Measurements from ENCODE around the gene RANBP9.

RANBP9 gene

GRCh38 chr6:13677878-13678254, 33.8 kb downstream of the RANBP9 start:
- no peak for DNase-seq

GRCh38 chr6:13676551-13677156, 35.0 kb downstream of the RANBP9 start:
- DNase-seq: no peak

- no peak for DNase-seq
These were observed 37.0 kb downstream of the RANBP9 start for GRCh38 chr6:13674533-13675190.

GRCh38 chr6:13673825-13674444, 37.7 kb downstream of the RANBP9 start:
- DNase-seq: no peak

- DNase-seq: no peak
These were observed 38.3 kb downstream of the RANBP9 start for GRCh38 chr6:13673368-13673767.

GRCh38 chr6:13672904-13673303, 38.7 kb downstream of the RANBP9 start:
- no peak for DNase-seq

- no peak for DNase-seq
These were observed 40.0 kb downstream of the RANBP9 start for GRCh38 chr6:13671548-13672127.

- no peak for DNase-seq
These were observed 42.2 kb downstream of the RANBP9 start for GRCh38 chr6:13669476-13669875.

- DNase-seq: no peak
These were observed 43.2 kb downstream of the RANBP9 start for GRCh38 chr6:13668291-13668928.

GRCh38 chr6:13667655-13668054, 44.0 kb downstream of the RANBP9 start:
- no peak for DNase-seq

GRCh38 chr6:13666194-13667105, 45.2 kb downstream of the RANBP9 start:
- DNase-seq: no peak

GRCh38 chr6:13664703-13665352, 46.8 kb downstream of the RANBP9 start:
- DNase-seq: no peak

GRCh38 chr6:13663986-13664385, 47.6 kb downstream of the RANBP9 start:
- DNase-seq: no peak

GRCh38 chr6:13662651-13663334, 48.8 kb downstream of the RANBP9 start:
- DNase-seq: no peak

GRCh38 chr6:13661647-13662046, 50.0 kb downstream of the RANBP9 start:
- no peak for DNase-seq

- DNase-seq: no peak
These were observed 50.7 kb downstream of the RANBP9 start for GRCh38 chr6:13660893-13661292.

GRCh38 chr6:13660273-13660672, 51.4 kb downstream of the RANBP9 start:
- no peak for DNase-seq

GRCh38 chr6:13655700-13656099, 55.9 kb downstream of the RANBP9 start:
- no peak for DNase-seq

GRCh38 chr6:13654496-13654895, 57.1 kb downstream of the RANBP9 start:
- no peak for DNase-seq

GRCh38 chr6:13653296-13653695, 58.3 kb downstream of the RANBP9 start:
- DNase-seq: no peak

GRCh38 chr6:13649393-13649792, 62.2 kb downstream of the RANBP9 start:
- DNase-seq: no peak
